WTC11 (cell line): ENCODE measurements around the gene RACK1. TPM values are rescaled to one million over a fixed set of nuclear protein-coding genes. Genes with fewer than 3 reads are reported as not detected.

Experiments
- CBFB ChIP-seq: sonication (generic); formaldehyde crosslinking; IDR thresholded peaks from 2 replicates; pipeline ENCODE4 v1.8.1; 2022; ENCODE audit warnings: mild to moderate bottlenecking, low read depth, missing genetic modification reagents
- CREM ChIP-seq: sonication (generic); formaldehyde crosslinking; IDR thresholded peaks from 2 replicates; pipeline ENCODE4 v1.8.1; 2022; ENCODE audit warnings: mild to moderate bottlenecking, missing genetic modification reagents, moderate library complexity
- EMX1 ChIP-seq: fragments of 250-450 bp; sonication (Bioruptor Pico); IDR thresholded peaks from 2 replicates; pipeline ENCODE4 v1.8.0; 2021; ENCODE audit warnings: mild to moderate bottlenecking
- FOXK1 ChIP-seq: sonication (generic); formaldehyde crosslinking; IDR thresholded peaks from 2 replicates; pipeline ENCODE4 v1.8.0; 2022; ENCODE audit warnings: mild to moderate bottlenecking, moderate library complexity, missing genetic modification reagents
- KAT7 ChIP-seq: sonication (generic); formaldehyde crosslinking; IDR thresholded peaks from 2 replicates; pipeline ENCODE4 v1.8.1; 2023; ENCODE audit warnings: missing genetic modification reagents, mild to moderate bottlenecking, borderline replicate concordance
- NR3C1 ChIP-seq: sonication (generic); formaldehyde crosslinking; conservative IDR thresholded peaks from 2 replicates; pipeline ENCODE4 v1.8.1; 2023; ENCODE audit warnings: low read depth, mild to moderate bottlenecking, missing genetic modification reagents
- SOX15 ChIP-seq: fragments of 250-450 bp; sonication (Bioruptor Pico); IDR thresholded peaks from 2 replicates; pipeline ENCODE4 v1.9.0; 2021; ENCODE audit warnings: mild to moderate bottlenecking
- TEAD4 ChIP-seq: sonication (generic); formaldehyde crosslinking; IDR thresholded peaks from 2 replicates; pipeline ENCODE4 v1.8.0; 2022; ENCODE audit warnings: mild to moderate bottlenecking, missing genetic modification reagents
- ZNF219 ChIP-seq: sonication (generic); formaldehyde crosslinking; IDR thresholded peaks from 2 replicates; pipeline ENCODE4 v1.8.0; 2023; ENCODE audit warnings: missing genetic modification reagents, mild to moderate bottlenecking, borderline replicate concordance
- ZNF416 ChIP-seq: fragments of 250-450 bp; sonication (Bioruptor Pico); IDR thresholded peaks from 2 replicates; pipeline ENCODE4 v1.9.0; 2021; ENCODE audit warnings: mild to moderate bottlenecking, inconsistent platforms
- ZNF671 ChIP-seq: fragments of 250-450 bp; sonication (Bioruptor Pico); IDR thresholded peaks from 2 replicates; pipeline ENCODE4 v1.8.0; 2021; ENCODE audit warnings: mild to moderate bottlenecking
- total RNA-seq: library from RNA; stranded (reverse); gene quantifications from 3 replicates; pipeline ENCODE4 v1.2.3, GENCODE V29; 2021
- TF ChIP-seq, protein P1 (sequence below): sonication (generic); formaldehyde crosslinking; IDR thresholded peaks from 2 replicates; pipeline ENCODE4 v1.8.1; 2022; ENCODE audit warnings: mild to moderate bottlenecking, missing genetic modification reagents, moderate library complexity, borderline replicate concordance
- TF ChIP-seq, protein P2 (sequence below): sonication (generic); formaldehyde crosslinking; IDR thresholded peaks from 2 replicates; pipeline ENCODE4 v1.8.0; 2022; ENCODE audit warnings: mild to moderate bottlenecking, missing genetic modification reagents
- TF ChIP-seq, protein P3 (sequence below): fragments of 250-450 bp; sonication (Bioruptor Pico); IDR thresholded peaks from 2 replicates; pipeline ENCODE4 v1.9.0; 2021; ENCODE audit warnings: mild to moderate bottlenecking, borderline replicate concordance
- TF ChIP-seq, protein P4 (sequence below): fragments of 200-600 bp; IDR thresholded peaks from 2 replicates; pipeline ENCODE4 v1.8.0; 2022; ENCODE audit warnings: antibody characterized with exemption
- TF ChIP-seq, protein P5 (sequence below): fragments of 250-450 bp; sonication (Bioruptor Pico); IDR thresholded peaks from 2 replicates; pipeline ENCODE4 v1.8.0; 2021; ENCODE audit warnings: mild to moderate bottlenecking
- TF ChIP-seq, protein P6 (sequence below): sonication (generic); formaldehyde crosslinking; IDR thresholded peaks from 2 replicates; pipeline ENCODE4 v1.8.1; 2023; ENCODE audit warnings: mild to moderate bottlenecking, moderate library complexity, missing genetic modification reagents
- TF ChIP-seq, protein P7 (sequence below): sonication (generic); formaldehyde crosslinking; IDR thresholded peaks from 2 replicates; pipeline ENCODE4 v1.8.0; 2022; ENCODE audit warnings: mild to moderate bottlenecking, missing genetic modification reagents
- TF ChIP-seq, protein P8 (sequence below): sonication (generic); formaldehyde crosslinking; IDR thresholded peaks from 2 replicates; pipeline ENCODE4 v1.8.0; 2022; ENCODE audit warnings: missing genetic modification reagents

Gene RACK1
- total RNA-seq, 1 experiment from 2014 or later, result 2,360 TPM

DNA sequence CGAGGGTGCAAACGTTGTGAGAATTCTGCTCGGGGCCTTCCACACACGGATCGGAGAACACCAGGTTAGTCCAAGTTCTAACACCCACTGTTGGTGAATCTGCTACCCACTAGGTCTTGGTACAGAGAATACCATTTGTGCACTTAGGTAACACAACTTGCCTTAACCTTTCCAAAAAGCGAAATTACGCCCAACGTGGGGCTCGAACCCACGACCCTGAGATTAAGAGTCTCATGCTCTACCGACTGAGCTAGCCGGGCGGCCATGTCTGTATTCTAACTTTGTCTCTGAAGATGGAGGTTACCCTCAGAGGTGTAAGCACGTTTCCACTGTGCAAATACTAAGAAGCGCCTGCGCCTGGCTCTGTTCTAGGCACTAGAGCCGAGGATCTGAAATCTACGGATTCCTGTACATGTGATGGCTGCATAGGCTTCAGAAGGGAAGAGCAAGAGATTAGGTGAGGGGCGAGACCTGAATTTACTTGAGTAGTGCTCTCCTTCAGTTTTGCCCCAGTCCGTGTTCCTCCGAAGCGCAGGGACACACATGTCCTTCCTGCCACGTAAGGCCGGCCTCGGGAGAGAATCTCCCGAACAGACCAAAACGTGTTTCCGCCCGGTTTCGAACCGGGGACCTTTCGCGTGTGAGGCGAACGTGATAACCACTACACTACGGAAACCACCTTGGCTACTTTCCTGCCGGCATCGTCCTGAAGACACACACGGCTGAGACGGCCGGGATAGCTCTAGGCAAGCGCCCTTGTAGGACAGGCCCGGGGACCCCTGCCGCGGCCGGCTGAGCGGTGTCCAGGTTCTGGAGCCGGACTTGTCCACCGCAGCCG lies 21.7 kb downstream of the RACK1 start (continued):
- TF ChIP-seq, protein P1, sequence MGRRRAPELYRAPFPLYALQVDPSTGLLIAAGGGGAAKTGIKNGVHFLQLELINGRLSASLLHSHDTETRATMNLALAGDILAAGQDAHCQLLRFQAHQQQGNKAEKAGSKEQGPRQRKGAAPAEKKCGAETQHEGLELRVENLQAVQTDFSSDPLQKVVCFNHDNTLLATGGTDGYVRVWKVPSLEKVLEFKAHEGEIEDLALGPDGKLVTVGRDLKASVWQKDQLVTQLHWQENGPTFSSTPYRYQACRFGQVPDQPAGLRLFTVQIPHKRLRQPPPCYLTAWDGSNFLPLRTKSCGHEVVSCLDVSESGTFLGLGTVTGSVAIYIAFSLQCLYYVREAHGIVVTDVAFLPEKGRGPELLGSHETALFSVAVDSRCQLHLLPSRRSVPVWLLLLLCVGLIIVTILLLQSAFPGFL, result no peak
- TF ChIP-seq ZNF219 (CRISPR knock-in tag), result no peak
- TF ChIP-seq, protein P2, sequence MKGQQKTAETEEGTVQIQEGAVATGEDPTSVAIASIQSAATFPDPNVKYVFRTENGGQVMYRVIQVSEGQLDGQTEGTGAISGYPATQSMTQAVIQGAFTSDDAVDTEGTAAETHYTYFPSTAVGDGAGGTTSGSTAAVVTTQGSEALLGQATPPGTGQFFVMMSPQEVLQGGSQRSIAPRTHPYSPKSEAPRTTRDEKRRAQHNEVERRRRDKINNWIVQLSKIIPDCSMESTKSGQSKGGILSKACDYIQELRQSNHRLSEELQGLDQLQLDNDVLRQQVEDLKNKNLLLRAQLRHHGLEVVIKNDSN (CRISPR knock-in tag), result no peak; the same call in 1 of the 2 replicates
- TF ChIP-seq NR3C1 (CRISPR knock-in tag), result no peak
- TF ChIP-seq, protein P3, sequence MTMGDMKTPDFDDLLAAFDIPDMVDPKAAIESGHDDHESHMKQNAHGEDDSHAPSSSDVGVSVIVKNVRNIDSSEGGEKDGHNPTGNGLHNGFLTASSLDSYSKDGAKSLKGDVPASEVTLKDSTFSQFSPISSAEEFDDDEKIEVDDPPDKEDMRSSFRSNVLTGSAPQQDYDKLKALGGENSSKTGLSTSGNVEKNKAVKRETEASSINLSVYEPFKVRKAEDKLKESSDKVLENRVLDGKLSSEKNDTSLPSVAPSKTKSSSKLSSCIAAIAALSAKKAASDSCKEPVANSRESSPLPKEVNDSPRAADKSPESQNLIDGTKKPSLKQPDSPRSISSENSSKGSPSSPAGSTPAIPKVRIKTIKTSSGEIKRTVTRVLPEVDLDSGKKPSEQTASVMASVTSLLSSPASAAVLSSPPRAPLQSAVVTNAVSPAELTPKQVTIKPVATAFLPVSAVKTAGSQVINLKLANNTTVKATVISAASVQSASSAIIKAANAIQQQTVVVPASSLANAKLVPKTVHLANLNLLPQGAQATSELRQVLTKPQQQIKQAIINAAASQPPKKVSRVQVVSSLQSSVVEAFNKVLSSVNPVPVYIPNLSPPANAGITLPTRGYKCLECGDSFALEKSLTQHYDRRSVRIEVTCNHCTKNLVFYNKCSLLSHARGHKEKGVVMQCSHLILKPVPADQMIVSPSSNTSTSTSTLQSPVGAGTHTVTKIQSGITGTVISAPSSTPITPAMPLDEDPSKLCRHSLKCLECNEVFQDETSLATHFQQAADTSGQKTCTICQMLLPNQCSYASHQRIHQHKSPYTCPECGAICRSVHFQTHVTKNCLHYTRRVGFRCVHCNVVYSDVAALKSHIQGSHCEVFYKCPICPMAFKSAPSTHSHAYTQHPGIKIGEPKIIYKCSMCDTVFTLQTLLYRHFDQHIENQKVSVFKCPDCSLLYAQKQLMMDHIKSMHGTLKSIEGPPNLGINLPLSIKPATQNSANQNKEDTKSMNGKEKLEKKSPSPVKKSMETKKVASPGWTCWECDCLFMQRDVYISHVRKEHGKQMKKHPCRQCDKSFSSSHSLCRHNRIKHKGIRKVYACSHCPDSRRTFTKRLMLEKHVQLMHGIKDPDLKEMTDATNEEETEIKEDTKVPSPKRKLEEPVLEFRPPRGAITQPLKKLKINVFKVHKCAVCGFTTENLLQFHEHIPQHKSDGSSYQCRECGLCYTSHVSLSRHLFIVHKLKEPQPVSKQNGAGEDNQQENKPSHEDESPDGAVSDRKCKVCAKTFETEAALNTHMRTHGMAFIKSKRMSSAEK (CRISPR knock-in tag), result peak; percentile 77; the same call in 1 of the 2 replicates
- TF ChIP-seq EMX1, result 0 out of 2 replicates have a peak, but pooled peaks have one; percentile 84
- TF ChIP-seq, protein P4, sequence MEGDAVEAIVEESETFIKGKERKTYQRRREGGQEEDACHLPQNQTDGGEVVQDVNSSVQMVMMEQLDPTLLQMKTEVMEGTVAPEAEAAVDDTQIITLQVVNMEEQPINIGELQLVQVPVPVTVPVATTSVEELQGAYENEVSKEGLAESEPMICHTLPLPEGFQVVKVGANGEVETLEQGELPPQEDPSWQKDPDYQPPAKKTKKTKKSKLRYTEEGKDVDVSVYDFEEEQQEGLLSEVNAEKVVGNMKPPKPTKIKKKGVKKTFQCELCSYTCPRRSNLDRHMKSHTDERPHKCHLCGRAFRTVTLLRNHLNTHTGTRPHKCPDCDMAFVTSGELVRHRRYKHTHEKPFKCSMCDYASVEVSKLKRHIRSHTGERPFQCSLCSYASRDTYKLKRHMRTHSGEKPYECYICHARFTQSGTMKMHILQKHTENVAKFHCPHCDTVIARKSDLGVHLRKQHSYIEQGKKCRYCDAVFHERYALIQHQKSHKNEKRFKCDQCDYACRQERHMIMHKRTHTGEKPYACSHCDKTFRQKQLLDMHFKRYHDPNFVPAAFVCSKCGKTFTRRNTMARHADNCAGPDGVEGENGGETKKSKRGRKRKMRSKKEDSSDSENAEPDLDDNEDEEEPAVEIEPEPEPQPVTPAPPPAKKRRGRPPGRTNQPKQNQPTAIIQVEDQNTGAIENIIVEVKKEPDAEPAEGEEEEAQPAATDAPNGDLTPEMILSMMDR, result no peak
- TF ChIP-seq ZNF671 (CRISPR knock-in tag), result peak; percentile 78; the same call in 1 of the 2 replicates
- no peak; the same call in 1 of the 2 replicates for TF ChIP-seq KAT7 (CRISPR knock-in tag)
- no peak for TF ChIP-seq SOX15 (CRISPR knock-in tag)
- TF ChIP-seq CBFB (CRISPR knock-in tag), result no peak
- TF ChIP-seq, protein P5, sequence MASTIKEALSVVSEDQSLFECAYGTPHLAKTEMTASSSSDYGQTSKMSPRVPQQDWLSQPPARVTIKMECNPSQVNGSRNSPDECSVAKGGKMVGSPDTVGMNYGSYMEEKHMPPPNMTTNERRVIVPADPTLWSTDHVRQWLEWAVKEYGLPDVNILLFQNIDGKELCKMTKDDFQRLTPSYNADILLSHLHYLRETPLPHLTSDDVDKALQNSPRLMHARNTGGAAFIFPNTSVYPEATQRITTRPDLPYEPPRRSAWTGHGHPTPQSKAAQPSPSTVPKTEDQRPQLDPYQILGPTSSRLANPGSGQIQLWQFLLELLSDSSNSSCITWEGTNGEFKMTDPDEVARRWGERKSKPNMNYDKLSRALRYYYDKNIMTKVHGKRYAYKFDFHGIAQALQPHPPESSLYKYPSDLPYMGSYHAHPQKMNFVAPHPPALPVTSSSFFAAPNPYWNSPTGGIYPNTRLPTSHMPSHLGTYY (CRISPR knock-in tag), result peak; percentile 90; the same call in 1 of the 2 replicates
- TF ChIP-seq CREM (CRISPR knock-in tag), result peak; percentile 59
- peak; percentile 11; the same call in 1 of the 2 replicates for TF ChIP-seq FOXK1 (CRISPR knock-in tag)
- TF ChIP-seq, protein P6, sequence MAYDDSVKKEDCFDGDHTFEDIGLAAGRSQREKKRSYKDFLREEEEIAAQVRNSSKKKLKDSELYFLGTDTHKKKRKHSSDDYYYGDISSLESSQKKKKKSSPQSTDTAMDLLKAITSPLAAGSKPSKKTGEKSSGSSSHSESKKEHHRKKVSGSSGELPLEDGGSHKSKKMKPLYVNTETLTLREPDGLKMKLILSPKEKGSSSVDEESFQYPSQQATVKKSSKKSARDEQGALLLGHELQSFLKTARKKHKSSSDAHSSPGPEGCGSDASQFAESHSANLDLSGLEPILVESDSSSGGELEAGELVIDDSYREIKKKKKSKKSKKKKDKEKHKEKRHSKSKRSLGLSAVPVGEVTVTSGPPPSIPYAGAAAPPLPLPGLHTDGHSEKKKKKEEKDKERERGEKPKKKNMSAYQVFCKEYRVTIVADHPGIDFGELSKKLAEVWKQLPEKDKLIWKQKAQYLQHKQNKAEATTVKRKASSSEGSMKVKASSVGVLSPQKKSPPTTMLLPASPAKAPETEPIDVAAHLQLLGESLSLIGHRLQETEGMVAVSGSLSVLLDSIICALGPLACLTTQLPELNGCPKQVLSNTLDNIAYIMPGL (CRISPR knock-in tag), result peak; percentile 100
- TF ChIP-seq, protein P7, sequence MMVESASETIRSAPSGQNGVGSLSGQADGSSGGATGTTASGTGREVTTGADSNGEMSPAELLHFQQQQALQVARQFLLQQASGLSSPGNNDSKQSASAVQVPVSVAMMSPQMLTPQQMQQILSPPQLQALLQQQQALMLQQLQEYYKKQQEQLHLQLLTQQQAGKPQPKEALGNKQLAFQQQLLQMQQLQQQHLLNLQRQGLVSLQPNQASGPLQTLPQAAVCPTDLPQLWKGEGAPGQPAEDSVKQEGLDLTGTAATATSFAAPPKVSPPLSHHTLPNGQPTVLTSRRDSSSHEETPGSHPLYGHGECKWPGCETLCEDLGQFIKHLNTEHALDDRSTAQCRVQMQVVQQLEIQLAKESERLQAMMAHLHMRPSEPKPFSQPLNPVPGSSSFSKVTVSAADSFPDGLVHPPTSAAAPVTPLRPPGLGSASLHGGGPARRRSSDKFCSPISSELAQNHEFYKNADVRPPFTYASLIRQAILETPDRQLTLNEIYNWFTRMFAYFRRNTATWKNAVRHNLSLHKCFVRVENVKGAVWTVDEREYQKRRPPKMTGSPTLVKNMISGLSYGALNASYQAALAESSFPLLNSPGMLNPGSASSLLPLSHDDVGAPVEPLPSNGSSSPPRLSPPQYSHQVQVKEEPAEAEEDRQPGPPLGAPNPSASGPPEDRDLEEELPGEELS (CRISPR knock-in tag), result no peak
- TF ChIP-seq, protein P8, sequence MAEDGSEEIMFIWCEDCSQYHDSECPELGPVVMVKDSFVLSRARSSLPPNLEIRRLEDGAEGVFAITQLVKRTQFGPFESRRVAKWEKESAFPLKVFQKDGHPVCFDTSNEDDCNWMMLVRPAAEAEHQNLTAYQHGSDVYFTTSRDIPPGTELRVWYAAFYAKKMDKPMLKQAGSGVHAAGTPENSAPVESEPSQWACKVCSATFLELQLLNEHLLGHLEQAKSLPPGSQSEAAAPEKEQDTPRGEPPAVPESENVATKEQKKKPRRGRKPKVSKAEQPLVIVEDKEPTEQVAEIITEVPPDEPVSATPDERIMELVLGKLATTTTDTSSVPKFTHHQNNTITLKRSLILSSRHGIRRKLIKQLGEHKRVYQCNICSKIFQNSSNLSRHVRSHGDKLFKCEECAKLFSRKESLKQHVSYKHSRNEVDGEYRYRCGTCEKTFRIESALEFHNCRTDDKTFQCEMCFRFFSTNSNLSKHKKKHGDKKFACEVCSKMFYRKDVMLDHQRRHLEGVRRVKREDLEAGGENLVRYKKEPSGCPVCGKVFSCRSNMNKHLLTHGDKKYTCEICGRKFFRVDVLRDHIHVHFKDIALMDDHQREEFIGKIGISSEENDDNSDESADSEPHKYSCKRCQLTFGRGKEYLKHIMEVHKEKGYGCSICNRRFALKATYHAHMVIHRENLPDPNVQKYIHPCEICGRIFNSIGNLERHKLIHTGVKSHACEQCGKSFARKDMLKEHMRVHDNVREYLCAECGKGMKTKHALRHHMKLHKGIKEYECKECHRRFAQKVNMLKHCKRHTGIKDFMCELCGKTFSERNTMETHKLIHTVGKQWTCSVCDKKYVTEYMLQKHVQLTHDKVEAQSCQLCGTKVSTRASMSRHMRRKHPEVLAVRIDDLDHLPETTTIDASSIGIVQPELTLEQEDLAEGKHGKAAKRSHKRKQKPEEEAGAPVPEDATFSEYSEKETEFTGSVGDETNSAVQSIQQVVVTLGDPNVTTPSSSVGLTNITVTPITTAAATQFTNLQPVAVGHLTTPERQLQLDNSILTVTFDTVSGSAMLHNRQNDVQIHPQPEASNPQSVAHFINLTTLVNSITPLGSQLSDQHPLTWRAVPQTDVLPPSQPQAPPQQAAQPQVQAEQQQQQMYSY, result no peak
- no peak for TF ChIP-seq ZNF416
- TF ChIP-seq TEAD4 (CRISPR knock-in tag), result no peak
